A673 (cell line): ENCODE data around the gene ZNF33A. TPM values are rescaled to one million over a fixed set of nuclear protein-coding genes. Genes with fewer than 3 reads are reported as not detected.

Source experiments
- BruUV-seq: library from RNA; stranded (reverse); fragments of 400-500 nt; replicated peaks from 2 replicates; lab custom pipeline; 2021; lab: Mats Ljungman, UMichigan
- CTCF ChIA-PET: fragments of 300-600 bp; sonication (Branson Sonifier 250); formaldehyde crosslinking; loops from one replicate; lab custom pipeline; 2022; ENCODE audit warnings: antibody characterized with exemption; lab: Charles Lee
- POLR2A ChIA-PET: fragments of 300-600 bp; sonication (Branson Sonifier 250); formaldehyde crosslinking; loops from one replicate; lab custom pipeline; 2022; ENCODE audit warnings: antibody characterized with exemption; ENCODE audit not compliant: low non-redundant PET; lab: Charles Lee
- DNase-seq: peaks from one replicate; pipeline ENCODE4 v3.0.0-alpha.2; 2015; ENCODE audit warnings: low spot score
- H3K27ac ChIP-seq: fragments of 200-600 bp; sonication (generic); 2 replicates; pipeline ENCODE4 v1.5.1; 2016; ENCODE audit warnings: mixed run types, low read depth, mild to moderate bottlenecking, mixed read lengths, antibody characterized with exemption, low read length; ENCODE audit not compliant: poor library complexity, severe bottlenecking
- H3K27me3 ChIP-seq: fragments of 200-600 bp; sonication (generic); replicated peaks from 2 replicates; pipeline ENCODE4 v1.6.1; 2017; ENCODE audit warnings: mixed run types, low read depth, mild to moderate bottlenecking, mixed read lengths, antibody characterized with exemption, low read length; ENCODE audit not compliant: insufficient read depth, poor library complexity
- H3K36me3 ChIP-seq: fragments of 200-600 bp; sonication (generic); 2 replicates; pipeline ENCODE4 v1.6.1; 2016; ENCODE audit warnings: mixed run types, mild to moderate bottlenecking, mixed read lengths, antibody characterized with exemption, low read length; ENCODE audit not compliant: insufficient read depth, poor library complexity, severe bottlenecking
- H3K4me1 ChIP-seq: fragments of 200-600 bp; sonication (generic); 2 replicates; pipeline ENCODE4 v1.6.1; 2017; ENCODE audit warnings: mixed run types, mild to moderate bottlenecking, mixed read lengths, antibody characterized with exemption, low read length; ENCODE audit not compliant: insufficient read depth, poor library complexity, severe bottlenecking
- H3K4me3 ChIP-seq: fragments of 200-600 bp; sonication (generic); 2 replicates; pipeline ENCODE4 v1.5.1; 2016; ENCODE audit warnings: low read depth, mixed run types, mild to moderate bottlenecking, mixed read lengths, low read length; ENCODE audit not compliant: poor library complexity, severe bottlenecking
- H3K9me3 ChIP-seq: fragments of 200-600 bp; sonication (generic); 2 replicates; pipeline ENCODE4 v1.6.1; 2016; ENCODE audit warnings: mixed run types, low read depth, mild to moderate bottlenecking, mixed read lengths, antibody characterized with exemption, low read length; ENCODE audit not compliant: poor library complexity, severe bottlenecking
- EZH2 ChIP-seq: fragments of 200-600 bp; sonication (generic); IDR thresholded peaks from 2 replicates; pipeline ENCODE4 v1.6.1; 2017; ENCODE audit warnings: borderline replicate concordance, low read depth, mild to moderate bottlenecking, mixed read lengths, antibody characterized with exemption, low read length; ENCODE audit not compliant: poor library complexity, severe bottlenecking
- intact Hi-C: fragments of 100-400 bp; cut with micrococcal nuclease; formaldehyde crosslinking; loops from one replicate; pipeline ENCODE4 v1.10.0; 2022; ENCODE audit not compliant: unreplicated experiment
- total RNA-seq: library from RNA; stranded (reverse); gene quantifications from 2 replicates; pipeline ENCODE4 v1.2.3, GENCODE V29; 2021
- TF ChIP-seq, protein P1 (sequence below): fragments of 300-800, 200-600 bp; sonication (generic); conservative IDR thresholded peaks from 2 replicates; pipeline ENCODE4 v1.5.1; 2017; ENCODE audit warnings: low read depth, mild to moderate bottlenecking, antibody characterized with exemption, low read length, moderate library complexity, mixed read lengths

The ZNF33A gene
- total RNA-seq, 1 experiment from 2014 or later: 21.9 TPM

DNA sequence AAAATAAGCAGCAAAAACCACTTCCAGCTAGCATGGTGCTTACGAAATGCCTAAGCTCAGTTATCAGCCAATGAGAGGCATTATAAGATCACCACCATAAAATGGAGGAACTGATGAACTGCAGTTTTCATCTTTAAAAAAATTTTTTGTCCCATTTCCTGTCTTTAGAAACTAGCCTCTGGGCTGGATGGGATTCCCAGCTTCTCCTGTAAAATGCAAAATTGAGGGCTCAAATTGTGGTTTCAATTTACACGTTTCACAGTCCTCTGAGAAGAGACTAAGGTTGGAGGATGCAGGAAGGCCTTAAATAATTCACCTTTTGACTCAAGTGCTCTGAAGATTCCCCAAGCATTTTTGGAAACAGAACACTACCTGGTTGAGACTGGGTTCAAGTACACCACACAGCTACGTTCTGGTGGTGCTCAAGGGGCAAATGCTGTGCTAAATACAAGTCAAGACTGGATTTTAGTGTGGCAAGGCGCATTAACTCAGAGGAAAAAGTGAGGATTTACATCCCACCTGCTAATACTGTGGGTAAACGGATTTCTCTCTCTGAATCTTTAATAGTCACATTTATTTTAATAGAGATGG lies 35.0 kb upstream of the ZNF33A start:
- Histone ChIP-seq H3K9me3 (peaks cover 6% of the 10 kb centered on the region), H3K27ac (peak overlapping the region; percentile 92), H3K36me3 (peaks cover 4% of the 10 kb centered on the region), H3K4me3 (peak overlapping the region; percentile 79), H3K27me3 (no peaks in the 10 kb centered on the region), H3K4me1 (no peaks in the 10 kb centered on the region)
- POLR2A ChIA-PET: no interaction called here
- CTCF ChIA-PET: interaction anchor here (0.6 kb wide), 1 partner anchor 67 kb away, joined by 4 read pairs; no protein-coding TSS in a partner anchor
- no peak for TF ChIP-seq EZH2
- TF ChIP-seq, protein P1, sequence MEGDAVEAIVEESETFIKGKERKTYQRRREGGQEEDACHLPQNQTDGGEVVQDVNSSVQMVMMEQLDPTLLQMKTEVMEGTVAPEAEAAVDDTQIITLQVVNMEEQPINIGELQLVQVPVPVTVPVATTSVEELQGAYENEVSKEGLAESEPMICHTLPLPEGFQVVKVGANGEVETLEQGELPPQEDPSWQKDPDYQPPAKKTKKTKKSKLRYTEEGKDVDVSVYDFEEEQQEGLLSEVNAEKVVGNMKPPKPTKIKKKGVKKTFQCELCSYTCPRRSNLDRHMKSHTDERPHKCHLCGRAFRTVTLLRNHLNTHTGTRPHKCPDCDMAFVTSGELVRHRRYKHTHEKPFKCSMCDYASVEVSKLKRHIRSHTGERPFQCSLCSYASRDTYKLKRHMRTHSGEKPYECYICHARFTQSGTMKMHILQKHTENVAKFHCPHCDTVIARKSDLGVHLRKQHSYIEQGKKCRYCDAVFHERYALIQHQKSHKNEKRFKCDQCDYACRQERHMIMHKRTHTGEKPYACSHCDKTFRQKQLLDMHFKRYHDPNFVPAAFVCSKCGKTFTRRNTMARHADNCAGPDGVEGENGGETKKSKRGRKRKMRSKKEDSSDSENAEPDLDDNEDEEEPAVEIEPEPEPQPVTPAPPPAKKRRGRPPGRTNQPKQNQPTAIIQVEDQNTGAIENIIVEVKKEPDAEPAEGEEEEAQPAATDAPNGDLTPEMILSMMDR: no peak
- intact Hi-C loops: loop anchor here (5.0 to 10.0 kb wide), 2 partner anchors 118 to 389 kb away; partner anchors contain the start of gene ZNF248
- no TSS peak for BruUV-seq
- DNase-seq: peak; percentile 10

DNA sequence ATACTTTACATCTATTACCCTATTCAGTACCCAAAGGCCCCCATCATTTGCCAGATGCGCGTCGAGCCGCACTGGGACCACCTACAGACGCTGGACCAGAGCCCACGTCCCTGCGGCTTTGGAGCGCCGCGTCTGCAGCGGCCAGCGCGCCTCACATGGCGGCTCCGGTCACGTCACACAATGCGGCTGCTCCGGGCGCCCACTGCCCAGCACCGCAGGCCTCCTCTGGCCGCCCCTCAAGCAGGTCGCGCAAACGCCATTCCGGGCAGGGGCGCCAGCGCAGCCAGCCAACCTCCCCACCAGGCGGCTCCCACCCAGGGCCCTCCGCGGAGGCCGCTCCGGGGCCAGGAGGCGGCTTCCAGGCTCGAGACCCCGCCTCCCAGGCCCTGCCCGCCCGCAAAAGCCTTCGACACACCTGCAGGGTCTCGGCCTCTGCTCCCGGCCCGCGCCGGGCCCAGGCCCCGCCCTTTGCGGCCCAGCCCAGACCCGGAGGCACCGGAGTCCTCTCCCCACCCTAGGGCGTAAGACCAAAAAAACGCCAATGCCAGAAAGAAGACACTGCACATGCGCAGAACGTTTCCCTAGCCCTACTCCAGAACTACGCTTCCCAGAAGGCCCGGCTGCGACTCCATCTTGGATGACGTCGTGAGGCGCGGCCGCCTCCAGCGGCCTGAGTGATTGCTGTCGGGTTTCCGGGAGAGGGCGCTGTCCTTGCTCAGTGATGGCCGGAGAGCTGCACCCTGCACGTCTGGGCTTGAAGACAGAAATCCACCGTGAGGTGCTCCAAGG lies 34.2 kb upstream of the ZNF33A start, which contains the start of gene ZNF25:
ZNF25 (minus strand) TSS at position 557 of the 789 bp plus-strand sequence. CDS start 4,925 bp downstream, outside the sequence.
- H3K9me3 ChIP-seq: peaks cover 6% of the 10 kb centered on the region
- TSS peak; percentile 46 for BruUV-seq
- H3K27me3 ChIP-seq: no peaks in the 10 kb centered on the region
- no peaks in the 10 kb centered on the region for H3K4me1 ChIP-seq
- DNase-seq: peak; percentile 98
- TF ChIP-seq EZH2: no peak
- TF ChIP-seq, protein P1: peak; percentile 95
- ChIA-PET POLR2A (no interaction called here), CTCF (interaction anchor here (0.5 to 1.0 kb wide), 8 partner anchors 12 to 496 kb away, joined by 3 to 6 read pairs (median 5); partner anchors contain the start of gene ZNF33A)
- intact Hi-C loops: loop anchor here (1.0 to 10.0 kb wide), 3 partner anchors 34 to 389 kb away; partner anchors contain the start of genes ZNF248 and ZNF33A
- peak within 1 kb of the TSS; percentile 79 for H3K4me3 ChIP-seq
- H3K27ac ChIP-seq: peak within 1 kb of the TSS; percentile 92
- no peaks in the 10 kb centered on the region for H3K36me3 ChIP-seq

DNA sequence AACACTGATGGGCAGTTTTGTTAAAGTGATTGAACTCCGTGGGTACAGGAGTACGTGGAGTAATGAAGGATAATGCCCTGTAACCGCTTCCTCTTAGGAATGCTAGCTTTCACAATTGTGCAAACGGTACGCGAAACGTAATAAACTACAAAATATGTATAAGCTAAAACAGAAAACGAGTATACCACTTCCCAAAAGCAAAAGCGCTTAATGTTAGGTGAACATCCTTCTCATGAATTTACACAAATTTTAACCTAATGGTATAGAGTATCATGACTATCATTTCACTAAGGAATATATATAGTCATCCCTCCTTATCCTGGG lies 33.6 kb upstream of the ZNF33A start:
- intact Hi-C loops: loop anchor here (1.0 to 10.0 kb wide), 3 partner anchors 33 to 388 kb away; partner anchors contain the start of genes ZNF248 and ZNF33A
- BruUV-seq: no TSS peak
- Histone ChIP-seq H3K4me3 (peak overlapping the region; percentile 79), H3K27me3 (no peaks in the 10 kb centered on the region), H3K9me3 (peaks cover 6% of the 10 kb centered on the region), H3K27ac (peak overlapping the region; percentile 92), H3K36me3 (no peaks in the 10 kb centered on the region), H3K4me1 (no peaks in the 10 kb centered on the region)
- DNase-seq: no peak
- ChIA-PET CTCF (interaction anchor here (0.5 to 1.0 kb wide), 8 partner anchors 12 to 496 kb away, joined by 3 to 6 read pairs (median 5); partner anchors contain the start of gene ZNF33A), POLR2A (no interaction called here)
- TF ChIP-seq, protein P1: no peak; the same call in 1 of the 2 replicates
- no peak for TF ChIP-seq EZH2
